ENCODE measurements around the gene ADGRD2. TPM values are rescaled to one million over a fixed set of nuclear protein-coding genes. Genes with fewer than 3 reads are reported as not detected.

Gene ADGRD2
- polyA plus RNA-seq, 2 of the 4 experiments (the other 2 are of a cell fraction): not detected

DNA sequence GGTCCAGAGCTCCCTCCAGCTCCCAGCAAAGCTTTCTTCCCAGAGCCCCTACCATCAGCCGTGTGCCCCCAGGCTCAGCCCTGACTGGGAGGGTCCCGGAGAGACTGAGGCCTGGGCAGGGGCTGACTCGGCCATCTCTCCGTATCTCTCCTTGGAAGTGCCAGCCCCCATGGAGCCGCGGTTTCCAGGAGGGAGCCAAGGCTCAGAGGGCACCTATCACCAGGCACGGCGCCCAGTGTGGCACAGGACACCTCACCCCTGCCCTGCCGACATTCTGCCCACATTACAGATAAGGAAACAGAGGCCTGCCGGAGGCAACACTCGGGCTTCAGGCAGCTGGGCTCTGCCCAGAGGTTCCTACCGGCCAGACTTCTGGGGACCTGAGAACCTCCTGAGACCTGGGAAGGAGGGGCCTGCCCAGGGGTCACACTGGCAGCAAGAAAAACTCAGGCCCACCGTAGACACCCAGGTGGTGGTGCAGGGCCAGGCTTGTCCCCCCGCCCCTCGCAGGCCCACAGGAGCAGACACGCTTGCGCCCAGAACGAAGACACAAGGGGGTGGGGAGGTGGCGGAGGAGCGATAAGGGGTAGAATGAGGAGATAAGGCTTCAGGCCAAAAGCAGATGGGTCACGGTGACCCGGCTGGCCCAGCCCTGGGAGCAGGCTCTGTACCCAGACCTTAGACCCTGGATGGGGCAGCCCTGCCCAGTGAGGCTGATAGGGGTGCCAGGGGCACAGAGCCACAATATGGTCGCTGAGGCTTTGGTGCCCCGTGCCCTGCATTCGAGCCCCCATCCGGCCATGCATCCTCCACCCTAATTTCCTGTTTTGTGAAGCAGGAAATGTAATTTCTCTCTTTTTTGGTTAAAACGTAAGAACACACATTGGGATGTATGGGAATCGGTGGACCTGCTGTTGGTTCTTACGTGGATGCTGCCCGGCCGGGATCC is 45.1 kb downstream of the ADGRD2 start:
- POLR2A ChIA-PET: no interaction called here
- Histone ChIP-seq H3K4me3 (no peak overlapping the region), H3K4me2 (no peak overlapping the region), H3K27ac (no peak overlapping the region), H3K9me3 (no peaks in the 10 kb centered on the region), H3K4me1 (no peaks in the 10 kb centered on the region)
- ATAC-seq (no peak), DNase-seq (ENCODE audit: low read depth in 1 of 2, low spot score in 1 of 2) (no peak), FAIRE-seq (no peak)
- TF ChIP-seq GATA3 (IDR thresholded peaks at IDR 0.05; ENCODE audit: borderline replicate concordance) (no peak), PHF8 (IDR thresholded peaks at IDR 0.05; ENCODE audit: borderline replicate concordance, low read depth) (no peak), HEYL (CRISPR knock-in tag; IDR thresholded peaks at IDR 0.05) (no peak), FOSB (CRISPR knock-in tag; IDR thresholded peaks at IDR 0.05) (no peak)
- 78% methylated on average over 31 of the region's 31 CpGs for WGBS (ENCODE audit: missing lambda C conversion rate)
- CTCF ChIA-PET: interaction anchor here (0.8 kb wide), 1 partner anchor 21 kb away, joined by 3 read pairs; no protein-coding TSS in a partner anchor

DNA sequence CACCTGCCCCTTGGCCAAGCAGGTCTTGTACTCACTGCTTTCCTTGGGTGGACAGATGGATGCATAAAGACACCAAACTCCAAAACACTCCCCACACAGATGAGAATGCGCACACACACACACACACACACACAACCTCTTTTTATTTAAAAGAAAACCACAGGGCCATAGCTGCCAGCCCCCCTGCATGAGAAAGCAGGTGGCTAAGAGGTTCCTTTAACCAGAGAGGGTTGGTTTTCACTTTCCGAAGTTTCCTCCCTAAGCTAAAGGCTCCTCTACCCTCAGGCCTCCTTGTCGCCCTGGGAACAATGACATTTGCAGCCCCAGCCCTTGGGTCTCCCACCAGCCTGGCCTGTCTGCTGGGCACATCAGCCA is 45.8 kb downstream of the ADGRD2 start:
- H3K27ac ChIP-seq: no peak overlapping the region
- TF ChIP-seq ESRRA (IDR thresholded peaks at IDR 0.05; ENCODE audit: borderline replicate concordance, low read length) (no peak), CBX2 (IDR thresholded peaks at IDR 0.05; ENCODE audit: borderline replicate concordance, low read depth) (no peak), TFCP2L1 (CRISPR knock-in tag; IDR thresholded peaks at IDR 0.05) (no peak), RAD21 (conservative IDR thresholded peaks at IDR 0.05 in 1 of 2, IDR thresholded peaks at IDR 0.05 in 1 of 2) (no peak), HOXB13 (CRISPR knock-in tag; IDR thresholded peaks at IDR 0.05; ENCODE audit: low read depth) (no peak), BHLHE40 (IDR thresholded peaks at IDR 0.05; ENCODE audit: low read depth, low read length) (no peak), GATA3 (IDR thresholded peaks at IDR 0.05; ENCODE audit: borderline replicate concordance) (no peak), ZC3H11A (IDR thresholded peaks at IDR 0.05) (no peak), FOSL2 (IDR thresholded peaks at IDR 0.05) (no peak), FOSL2 (CRISPR knock-in tag; IDR thresholded peaks at IDR 0.05) (no peak), TP53 (CRISPR knock-in tag; IDR thresholded peaks at IDR 0.05) (no peak), JUN (IDR thresholded peaks at IDR 0.05) (no peak), ZNF302 (CRISPR knock-in tag; IDR thresholded peaks at IDR 0.05) (no peak), PHF8 (IDR thresholded peaks at IDR 0.05; ENCODE audit: borderline replicate concordance, low read depth) (no peak), MYC (IDR thresholded peaks at IDR 0.05; ENCODE audit: borderline replicate concordance, low read length) (no peak), CHD2 (IDR thresholded peaks at IDR 0.05; ENCODE audit: low read length, partially characterized antibody) (no peak), HDAC2 (IDR thresholded peaks at IDR 0.05) (no peak)
- TF ChIP-seq, protein P1, sequence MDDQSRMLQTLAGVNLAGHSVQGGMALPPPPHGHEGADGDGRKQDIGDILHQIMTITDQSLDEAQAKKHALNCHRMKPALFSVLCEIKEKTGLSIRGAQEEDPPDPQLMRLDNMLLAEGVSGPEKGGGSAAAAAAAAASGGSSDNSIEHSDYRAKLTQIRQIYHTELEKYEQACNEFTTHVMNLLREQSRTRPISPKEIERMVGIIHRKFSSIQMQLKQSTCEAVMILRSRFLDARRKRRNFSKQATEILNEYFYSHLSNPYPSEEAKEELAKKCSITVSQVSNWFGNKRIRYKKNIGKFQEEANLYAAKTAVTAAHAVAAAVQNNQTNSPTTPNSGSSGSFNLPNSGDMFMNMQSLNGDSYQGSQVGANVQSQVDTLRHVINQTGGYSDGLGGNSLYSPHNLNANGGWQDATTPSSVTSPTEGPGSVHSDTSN (IDR thresholded peaks at IDR 0.05): no peak
- TF ChIP-seq, protein P2, sequence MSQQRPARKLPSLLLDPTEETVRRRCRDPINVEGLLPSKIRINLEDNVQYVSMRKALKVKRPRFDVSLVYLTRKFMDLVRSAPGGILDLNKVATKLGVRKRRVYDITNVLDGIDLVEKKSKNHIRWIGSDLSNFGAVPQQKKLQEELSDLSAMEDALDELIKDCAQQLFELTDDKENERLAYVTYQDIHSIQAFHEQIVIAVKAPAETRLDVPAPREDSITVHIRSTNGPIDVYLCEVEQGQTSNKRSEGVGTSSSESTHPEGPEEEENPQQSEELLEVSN (IDR thresholded peaks at IDR 0.05; ENCODE audit: borderline replicate concordance, low read depth): no peak
- TF ChIP-seq, protein P3, sequence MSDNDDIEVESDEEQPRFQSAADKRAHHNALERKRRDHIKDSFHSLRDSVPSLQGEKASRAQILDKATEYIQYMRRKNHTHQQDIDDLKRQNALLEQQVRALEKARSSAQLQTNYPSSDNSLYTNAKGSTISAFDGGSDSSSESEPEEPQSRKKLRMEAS (IDR thresholded peaks at IDR 0.05): no peak
- ChIA-PET CTCF (interaction anchor here (0.8 to 1.8 kb wide), 2 partner anchors 20 to 77 kb away, joined by 3 to 7 read pairs; no protein-coding TSS in a partner anchor), POLR2A (no interaction called here)
- no peak for DNase-seq (ENCODE audit: low read depth in 1 of 2, low spot score in 1 of 2)
- H3K4me3 ChIP-seq: no peak overlapping the region
- FAIRE-seq: no peak
- H3K4me2 ChIP-seq: no peak overlapping the region
- no peaks in the 10 kb centered on the region for H3K4me1 ChIP-seq
- ATAC-seq: no peak
- H3K9me3 ChIP-seq: no peaks in the 10 kb centered on the region
- WGBS (ENCODE audit: missing lambda C conversion rate): 86% methylated on average over 3 of the region's 3 CpGs

DNA sequence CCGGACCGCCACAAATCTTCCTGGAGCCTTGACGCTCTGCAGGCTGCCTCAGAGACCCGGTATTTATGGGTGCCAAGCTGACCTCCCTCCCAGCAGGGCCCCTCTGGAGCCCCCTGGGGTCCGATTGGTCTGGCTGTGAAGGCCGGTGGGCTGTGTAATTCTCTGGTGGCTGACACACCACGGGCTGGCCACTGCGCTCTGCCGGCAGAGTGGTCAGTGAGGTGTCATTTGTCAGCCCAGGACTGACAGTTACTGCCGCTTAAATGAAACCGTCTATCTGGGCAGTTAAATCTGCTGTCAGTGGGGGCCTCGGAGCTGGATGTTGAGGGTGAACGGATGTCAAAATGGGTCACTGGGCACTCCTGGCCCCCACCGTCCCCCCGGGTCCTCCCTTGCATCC is 46.2 kb downstream of the ADGRD2 start:
- H3K27ac ChIP-seq: no peak overlapping the region
- no peak for ATAC-seq
- no peak overlapping the region for H3K4me2 ChIP-seq
- H3K4me3 ChIP-seq: no peak overlapping the region
- WGBS (ENCODE audit: missing lambda C conversion rate): 74% methylated on average over 13 of the region's 15 CpGs
- ChIA-PET CTCF (interaction anchor here (0.8 to 1.8 kb wide), 3 partner anchors 16 to 77 kb away, joined by 3 to 7 read pairs (median 3); no protein-coding TSS in a partner anchor), POLR2A (no interaction called here)
- no peaks in the 10 kb centered on the region for H3K4me1 ChIP-seq
- DNase-seq (ENCODE audit: low read depth in 1 of 2, low spot score in 1 of 2): no peak
- H3K9me3 ChIP-seq: no peaks in the 10 kb centered on the region
- no peak for FAIRE-seq
- TF ChIP-seq FOXS1 (CRISPR knock-in tag; IDR thresholded peaks at IDR 0.05) (no peak), CHD4 (IDR thresholded peaks at IDR 0.05; ENCODE audit: borderline replicate concordance) (no peak), RCOR1 (IDR thresholded peaks at IDR 0.05; ENCODE audit: low read depth, low read length) (no peak), ESRRA (IDR thresholded peaks at IDR 0.05; ENCODE audit: borderline replicate concordance, low read length) (no peak), NPAS2 (CRISPR knock-in tag; IDR thresholded peaks at IDR 0.05; ENCODE audit: borderline replicate concordance) (no peak), CHD2 (IDR thresholded peaks at IDR 0.05; ENCODE audit: low read length, partially characterized antibody) (no peak), MAFK (IDR thresholded peaks at IDR 0.05; ENCODE audit: partially characterized antibody) (no peak), CBX8 (IDR thresholded peaks at IDR 0.05) (no peak), KDM5A (IDR thresholded peaks at IDR 0.05) (no peak)
- TF ChIP-seq, protein P4, sequence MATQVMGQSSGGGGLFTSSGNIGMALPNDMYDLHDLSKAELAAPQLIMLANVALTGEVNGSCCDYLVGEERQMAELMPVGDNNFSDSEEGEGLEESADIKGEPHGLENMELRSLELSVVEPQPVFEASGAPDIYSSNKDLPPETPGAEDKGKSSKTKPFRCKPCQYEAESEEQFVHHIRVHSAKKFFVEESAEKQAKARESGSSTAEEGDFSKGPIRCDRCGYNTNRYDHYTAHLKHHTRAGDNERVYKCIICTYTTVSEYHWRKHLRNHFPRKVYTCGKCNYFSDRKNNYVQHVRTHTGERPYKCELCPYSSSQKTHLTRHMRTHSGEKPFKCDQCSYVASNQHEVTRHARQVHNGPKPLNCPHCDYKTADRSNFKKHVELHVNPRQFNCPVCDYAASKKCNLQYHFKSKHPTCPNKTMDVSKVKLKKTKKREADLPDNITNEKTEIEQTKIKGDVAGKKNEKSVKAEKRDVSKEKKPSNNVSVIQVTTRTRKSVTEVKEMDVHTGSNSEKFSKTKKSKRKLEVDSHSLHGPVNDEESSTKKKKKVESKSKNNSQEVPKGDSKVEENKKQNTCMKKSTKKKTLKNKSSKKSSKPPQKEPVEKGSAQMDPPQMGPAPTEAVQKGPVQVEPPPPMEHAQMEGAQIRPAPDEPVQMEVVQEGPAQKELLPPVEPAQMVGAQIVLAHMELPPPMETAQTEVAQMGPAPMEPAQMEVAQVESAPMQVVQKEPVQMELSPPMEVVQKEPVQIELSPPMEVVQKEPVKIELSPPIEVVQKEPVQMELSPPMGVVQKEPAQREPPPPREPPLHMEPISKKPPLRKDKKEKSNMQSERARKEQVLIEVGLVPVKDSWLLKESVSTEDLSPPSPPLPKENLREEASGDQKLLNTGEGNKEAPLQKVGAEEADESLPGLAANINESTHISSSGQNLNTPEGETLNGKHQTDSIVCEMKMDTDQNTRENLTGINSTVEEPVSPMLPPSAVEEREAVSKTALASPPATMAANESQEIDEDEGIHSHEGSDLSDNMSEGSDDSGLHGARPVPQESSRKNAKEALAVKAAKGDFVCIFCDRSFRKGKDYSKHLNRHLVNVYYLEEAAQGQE (IDR thresholded peaks at IDR 0.05): no peak
